Activated effector memory CD4-positive, alpha-beta T cell treated with Interleukin-2 at 50 U/mL for 16 hours (primary cell): ENCODE results near the gene UQCRH.

Source experiments
- DNase-seq: peaks from one replicate; pipeline ENCODE4 v3.0.0-alpha.2; 2020

The UQCRH gene

GRCh38 chr1:46303038-46303871 lies at the start of gene UQCRH, which contains the start of gene LRRC41:
UQCRH (plus strand) TSS chr1:46303698; CDS start chr1:46303767, 69 bp downstream.
LRRC41 (minus strand) TSS chr1:46303616; CDS start chr1:46303322, 294 bp downstream.
- DNase-seq = peak; percentile 92

- DNase-seq = no peak
These were observed 48.8 kb upstream of the UQCRH start for GRCh38 chr1:46254668-46255067.

GRCh38 chr1:46256523-46256922 lies 47.0 kb upstream of the UQCRH start:
- DNase-seq = no peak

GRCh38 chr1:46262508-46262907 lies 41.0 kb upstream of the UQCRH start:
- no peak for DNase-seq

GRCh38 chr1:46263146-46263545 lies 40.4 kb upstream of the UQCRH start:
- DNase-seq = no peak

- no peak for DNase-seq
These were observed 34.9 kb upstream of the UQCRH start for GRCh38 chr1:46268578-46268977.

GRCh38 chr1:46274225-46275029 lies 29.1 kb upstream of the UQCRH start:
- DNase-seq = no peak

GRCh38 chr1:46275030-46275337 lies 28.5 kb upstream of the UQCRH start:
- DNase-seq = no peak

GRCh38 chr1:46277658-46278373 lies 25.7 kb upstream of the UQCRH start:
- DNase-seq = no peak

GRCh38 chr1:46278807-46279206 lies 24.7 kb upstream of the UQCRH start:
- no peak for DNase-seq

- no peak for DNase-seq
These were observed 23.4 kb upstream of the UQCRH start for GRCh38 chr1:46280092-46280491.

GRCh38 chr1:46281021-46281420 lies 22.5 kb upstream of the UQCRH start:
- no peak for DNase-seq

GRCh38 chr1:46284058-46284457 lies 19.4 kb upstream of the UQCRH start:
- no peak for DNase-seq

- DNase-seq = no peak
These were observed 18.6 kb upstream of the UQCRH start for GRCh38 chr1:46284597-46285564.

- DNase-seq = no peak
These were observed 17.6 kb upstream of the UQCRH start for GRCh38 chr1:46285730-46286477.

- DNase-seq = no peak
These were observed 14.9 kb upstream of the UQCRH start for GRCh38 chr1:46288485-46289133.

GRCh38 chr1:46289134-46289494 lies 14.4 kb upstream of the UQCRH start:
- DNase-seq = no peak

GRCh38 chr1:46289976-46290375 lies 13.5 kb upstream of the UQCRH start:
- no peak for DNase-seq

- DNase-seq = no peak
These were observed 8.2 kb upstream of the UQCRH start for GRCh38 chr1:46295306-46295705.

GRCh38 chr1:46298387-46298786 lies 5.1 kb upstream of the UQCRH start:
- DNase-seq = no peak
